Astrocyte of the cerebellum (primary cell): ENCODE measurements around the gene SMIM17.

Experiments used
- DNase-seq: peaks from one replicate; pipeline ENCODE4 v3.0.0-alpha.2; 2011; ENCODE audit warnings: low read depth
- H3K4me3 ChIP-seq: 2 replicates; pipeline ENCODE4 v1.5.1; 2011; ENCODE audit warnings: mild to moderate bottlenecking, low read depth, low read length, moderate library complexity
- CTCF ChIP-seq: IDR thresholded peaks from 2 replicates; pipeline ENCODE4 v1.5.1; 2012; ENCODE audit warnings: low read length, low read depth, moderate library complexity, mild to moderate bottlenecking; ENCODE audit errors: missing control alignments
- in situ Hi-C: cut with HindIII; loops from 2 replicates; pipeline ENCODE4 v1.10.0; 2017; ENCODE audit warnings: low sequenced_read_pairs

SMIM17 gene

GRCh38 chr19:56690670-56691069 lies 47.7 kb downstream of the SMIM17 start:
- H3K4me3 ChIP-seq, result no peak overlapping the region
- DNase-seq, result no peak
- in situ Hi-C loops, result no loop called here
- no peak for TF ChIP-seq CTCF

- DNase-seq, result no peak
- no peak for TF ChIP-seq CTCF
- in situ Hi-C loops, result no loop called here
Measured at GRCh38 chr19:56692206-56692895, 49.4 kb downstream of the SMIM17 start.

GRCh38 chr19:56699552-56699951 lies 56.6 kb downstream of the SMIM17 start:
- no peak overlapping the region for H3K4me3 ChIP-seq
- no peak for TF ChIP-seq CTCF
- in situ Hi-C loops, result no loop called here
- no peak for DNase-seq

More at GRCh38 chr19:56692206-56692895, 49.4 kb downstream of the SMIM17 start:
- no peak overlapping the region for H3K4me3 ChIP-seq

- TF ChIP-seq CTCF, result no peak
- no peak overlapping the region for H3K4me3 ChIP-seq
- in situ Hi-C loops, result no loop called here
- no peak for DNase-seq
Measured at GRCh38 chr19:56701895-56702294, 58.9 kb downstream of the SMIM17 start.

- in situ Hi-C loops, result no loop called here
- no peak for TF ChIP-seq CTCF
Measured at GRCh38 chr19:56705939-56706338, 63.0 kb downstream of the SMIM17 start.

More at GRCh38 chr19:56705939-56706338, 63.0 kb downstream of the SMIM17 start:
- no peak overlapping the region for H3K4me3 ChIP-seq
- no peak for DNase-seq
